GM12891 (cell line): ENCODE data around the gene STX1B.

Source experiments
- PAX5 ChIP-seq: IDR thresholded peaks from 2 replicates; pipeline ENCODE4 v1.6.1; 2011; ENCODE audit warnings: low read length, moderate library complexity, mild to moderate bottlenecking; ENCODE audit not compliant: insufficient read depth, severe bottlenecking
- POLR2A ChIP-seq: IDR thresholded peaks from 2 replicates; pipeline ENCODE4 v1.6.1; 2011; ENCODE audit warnings: low read depth, low read length, control low read depth
- POLR2AphosphoS5 ChIP-seq: IDR thresholded peaks from 2 replicates; pipeline ENCODE4 v1.6.1; 2011; ENCODE audit warnings: low read depth, low read length, control low read depth
- POU2F2 ChIP-seq: IDR thresholded peaks from 2 replicates; pipeline ENCODE4 v1.6.1; 2011; ENCODE audit warnings: low read depth, mild to moderate bottlenecking, control low read depth, low read length, moderate library complexity
- SPI1 ChIP-seq: IDR thresholded peaks from 2 replicates; pipeline ENCODE4 v1.6.1; 2011; ENCODE audit warnings: low read depth, low read length, control low read depth
- TAF1 ChIP-seq: IDR thresholded peaks from 2 replicates; pipeline ENCODE4 v1.6.1; 2011; ENCODE audit warnings: low read depth, low read length, control low read depth

DNA sequence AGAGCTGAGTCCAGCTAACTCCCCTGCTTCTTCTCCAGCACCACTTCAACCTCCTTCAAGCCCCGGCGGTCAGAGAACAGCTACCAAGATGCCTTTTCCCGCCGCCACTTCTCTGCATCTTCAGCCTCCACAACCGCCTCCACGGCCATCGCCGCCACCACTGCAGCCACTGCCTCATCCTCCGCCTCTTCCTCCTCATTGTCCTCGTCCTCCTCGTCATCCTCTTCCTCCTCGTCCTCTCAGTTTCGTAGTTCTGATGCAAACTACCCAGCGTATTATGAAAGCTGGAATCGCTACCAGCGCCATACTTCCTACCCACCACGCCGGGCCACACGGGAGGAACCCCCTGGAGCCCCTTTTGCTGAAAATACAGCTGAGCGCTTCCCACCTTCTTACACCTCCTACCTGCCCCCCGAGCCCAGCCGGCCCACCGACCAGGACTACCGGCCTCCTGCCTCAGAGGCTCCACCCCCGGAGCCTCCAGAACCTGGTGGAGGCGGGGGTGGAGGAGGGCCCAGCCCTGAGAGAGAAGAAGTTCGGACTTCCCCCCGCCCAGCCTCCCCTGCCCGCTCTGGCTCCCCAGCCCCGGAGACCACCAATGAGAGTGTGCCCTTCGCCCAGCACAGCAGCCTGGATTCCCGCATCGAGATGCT is 45.7 kb downstream of the STX1B start:
- TF ChIP-seq POLR2A (no peak), POLR2AphosphoS5 (no peak), POU2F2 (no peak), TAF1 (no peak), SPI1 (no peak), PAX5 (no peak)
